ENCODE results near the gene MBNL2.

The MBNL2 gene

GRCh38 chr13:97229699-97230098 lies 7.6 kb downstream of the MBNL2 start:
- Histone ChIP-seq H3K27me3 (replicated peaks) (no peaks in the 10 kb centered on the region), H3K4me3 (ENCODE audit: low read depth, low read length) (no peak overlapping the region), H3K27ac (no peak overlapping the region), H3K36me3 (replicated peaks) (peaks cover 5% of the 10 kb centered on the region)
- no peak for DNase-seq
- TF ChIP-seq CTCF (IDR thresholded peaks at IDR 0.05; ENCODE audit: low read depth, low read length, missing control alignments): no peak
- in situ Hi-C loops (cut with HindIII; ENCODE audit: low pct_ligation_motif_present, low sequenced_read_pairs): no loop called here

GRCh38 chr13:97231118-97231828 lies 9.1 kb downstream of the MBNL2 start:
- Histone ChIP-seq H3K4me3 (ENCODE audit: low read depth, low read length) (no peak overlapping the region), H3K36me3 (replicated peaks) (peaks cover 5% of the 10 kb centered on the region), H3K27ac (no peak overlapping the region), H3K27me3 (replicated peaks) (no peaks in the 10 kb centered on the region)
- in situ Hi-C loops (cut with HindIII; ENCODE audit: low pct_ligation_motif_present, low sequenced_read_pairs): no loop called here
- no peak for DNase-seq
- TF ChIP-seq CTCF (IDR thresholded peaks at IDR 0.05; ENCODE audit: low read depth, low read length, missing control alignments): no peak

GRCh38 chr13:97231829-97232196 lies 9.7 kb downstream of the MBNL2 start:
- DNase-seq: no peak
- H3K27me3 ChIP-seq (replicated peaks): no peaks in the 10 kb centered on the region
- TF ChIP-seq CTCF (IDR thresholded peaks at IDR 0.05; ENCODE audit: low read depth, low read length, missing control alignments): no peak
- in situ Hi-C loops (cut with HindIII; ENCODE audit: low pct_ligation_motif_present, low sequenced_read_pairs): no loop called here
- no peak overlapping the region for H3K4me3 ChIP-seq (ENCODE audit: low read depth, low read length)
- H3K27ac ChIP-seq: no peak overlapping the region
- peaks cover 5% of the 10 kb centered on the region for H3K36me3 ChIP-seq (replicated peaks)

- DNase-seq: no peak
- Histone ChIP-seq H3K36me3 (replicated peaks) (peaks cover 5% of the 10 kb centered on the region), H3K27me3 (replicated peaks) (no peaks in the 10 kb centered on the region), H3K4me3 (ENCODE audit: low read depth, low read length) (no peak overlapping the region), H3K27ac (no peak overlapping the region)
- no peak for TF ChIP-seq CTCF (IDR thresholded peaks at IDR 0.05; ENCODE audit: low read depth, low read length, missing control alignments)
- in situ Hi-C loops (cut with HindIII; ENCODE audit: low pct_ligation_motif_present, low sequenced_read_pairs): no loop called here
These were observed 11.4 kb downstream of the MBNL2 start for GRCh38 chr13:97233499-97233898.

GRCh38 chr13:97234236-97234635 lies 12.1 kb downstream of the MBNL2 start:
- Histone ChIP-seq H3K27ac (no peak overlapping the region), H3K4me3 (ENCODE audit: low read depth, low read length) (no peak overlapping the region), H3K36me3 (replicated peaks) (peaks cover 5% of the 10 kb centered on the region), H3K27me3 (replicated peaks) (no peaks in the 10 kb centered on the region)
- in situ Hi-C loops (cut with HindIII; ENCODE audit: low pct_ligation_motif_present, low sequenced_read_pairs): no loop called here
- no peak for DNase-seq
- TF ChIP-seq CTCF (IDR thresholded peaks at IDR 0.05; ENCODE audit: low read depth, low read length, missing control alignments): no peak

- H3K36me3 ChIP-seq (replicated peaks): peaks cover 5% of the 10 kb centered on the region
- H3K4me3 ChIP-seq (ENCODE audit: low read depth, low read length): no peak overlapping the region
- no peak overlapping the region for H3K27ac ChIP-seq
- in situ Hi-C loops (cut with HindIII; ENCODE audit: low pct_ligation_motif_present, low sequenced_read_pairs): no loop called here
- H3K27me3 ChIP-seq (replicated peaks): no peaks in the 10 kb centered on the region
- TF ChIP-seq CTCF (IDR thresholded peaks at IDR 0.05; ENCODE audit: low read depth, low read length, missing control alignments): no peak
- DNase-seq: no peak
These were observed 12.6 kb downstream of the MBNL2 start for GRCh38 chr13:97234742-97235141.

Measured in brain microvascular endothelial cell (primary cell).